Heart left ventricle (tissue), 16 donors: Measurements from ENCODE around the gene LRGUK. TPM values are rescaled to one million over a fixed set of nuclear protein-coding genes. Genes with fewer than 3 reads are reported as not detected.

Experiments used
- ATAC-seq, 4 donors: fragments of 200-7000 bp; cut with Tn5 transposase; one replicate each; pipeline ENCODE4 v1.9.1; 2020 to 2022; ENCODE audit warnings: moderate library complexity in 4 of 4, mild to moderate bottlenecking in 3 of 4, moderate number of reproducible peaks in 1 of 4
- DNase-seq, 5 donors: peaks; one replicate each; pipeline ENCODE4 v3.0.0-alpha.2; 2020
- H3K27ac ChIP-seq, 12 donors: fragments of 200-600 bp; sonication (generic) in 4 of 12; one replicate each; pipeline versions ENCODE4 v1.5.0 to v1.8.0; 2016 to 2022; ENCODE audit warnings: mild to moderate bottlenecking in 2 of 12
- H3K27me3 ChIP-seq, 9 donors: fragments of 200-600 bp; sonication (generic) in 2 of 9; one replicate each; pipeline versions ENCODE4 v1.5.1 to v1.8.0; 2016 to 2022; ENCODE audit warnings: mild to moderate bottlenecking in 3 of 9
- H3K36me3 ChIP-seq, 9 donors: fragments of 200-600 bp; sonication (generic) in 2 of 9; one replicate each; pipeline versions ENCODE4 v1.5.0 to v1.8.0; 2018 to 2022; ENCODE audit warnings: mild to moderate bottlenecking in 2 of 9
- H3K4me1 ChIP-seq, 12 donors: fragments of 200-600 bp; sonication (generic) in 4 of 12; one replicate each; pipeline versions ENCODE4 v1.5.0 to v1.8.0; 2016 to 2022; ENCODE audit warnings: mild to moderate bottlenecking in 3 of 12
- H3K4me3 ChIP-seq, 12 donors: fragments of 200-600 bp; sonication (generic) in 4 of 12; one replicate each; pipeline versions ENCODE4 v1.5.0 to v1.8.0; 2017 to 2022; ENCODE audit warnings: mild to moderate bottlenecking in 9 of 12, moderate library complexity in 4 of 12
- H3K9me3 ChIP-seq, 12 donors: fragments of 200-600 bp; sonication (generic) in 4 of 12; one replicate each; pipeline versions ENCODE4 v1.5.0 to v1.8.0; 2016 to 2022; ENCODE audit warnings: mild to moderate bottlenecking in 1 of 12
- POLR2A ChIP-seq, 2 donors: fragments of 450-650 bp; IDR thresholded peaks; one replicate each; pipeline ENCODE4 v1.6.1; 2017; ENCODE audit warnings: antibody characterized with exemption in 2 of 2, mild to moderate bottlenecking in 2 of 2, moderate library complexity in 2 of 2
- WGBS, 4 donors: extraction: QIAGEN DNeasy Blood & Tissue Kit in 2 of 4; methylation state at CpG; one replicate each; pipeline versions ENCODE4 v1.1.5 to v1.1.7; 2013 to 2018; 5-methylcytosine and 5-hydroxymethylcytosine counted together
- intact Hi-C, 10 donors: fragments of 100-400 bp; cut with DNase I; formaldehyde crosslinking; loops; one replicate each; pipeline versions ENCODE4 v1.11.1 to v1.14.2; 2022
- polyA plus RNA-seq, 2 donors: library from polyadenylated mRNA; stranded (reverse); fragments of 200-250 nt; gene quantifications; one replicate each; pipeline ENCODE4 v1.2.3, GENCODE V29; 2013
- total RNA-seq, 9 donors: library from RNA; depleted of rRNA in 2 of 9; stranded (reverse); fragments of >200 nt in 2 of 9; fragmentation: NEBNext Ultra II Directional in 3 of 9; extraction: Animal tissue kit (Norgen Biotek cat#: 25700) in 3 of 9; gene quantifications; one replicate each; pipeline versions ENCODE4 v1.1.0 to v1.2.4, GENCODE V29; 2016 to 2023
- TF ChIP-seq, protein P1 (sequence below), 12 donors: fragments of 200-600 bp; sonication (generic) in 4 of 12; IDR thresholded peaks; one replicate each; pipeline versions ENCODE4 v1.5.0 to v1.8.0; 2018 to 2022; ENCODE audit warnings: antibody characterized with exemption in 12 of 12, mild to moderate bottlenecking in 5 of 12
- donor health status: ischemic (EF 13 %, LVEDD 7.1; RV severe dilation, severe dysfunction).
- donor health status: healthy with polysubstance abuse.
- donor health status: DM: no; HTN: yes; CAD: no.
- donor health status: DM: no; HTN: no; CAD: no.
- donor health status: ischemic (EF 25% LVEDD 6.9; RV normal size, moderate dysfunction).
- donor health status: ischemic (EF 25% LVEDD 5.7; RV mildly dilated, moderate dysfunction).
- donor health status: healthy.
- donor health status: DM: yes; HTN: yes; CAD: no.
- donor health status: ischemic (EF 35%, LVEDD 5.7; RV mildly dilated, moderate dysfunction).
- donor health status: nonischemic (EF 11% LVEDD 7.7; RV severe dilation, severe dysfunction).
- donor health status: DM: yes; HTN: yes; CAD: no.
- donor health status: PGD.
- donor health status: ischemic (EF 29% LVEDD 5.4; RV normal size, mild dysfunction).
- donor health status: nonischemic (EF 23%, LVEDD 6.1; RV moderate dilation, normal function).

LRGUK gene
- total and polyA plus RNA-seq, 11 donors = 0.03 to 0.51 (median 0.22) TPM; not detected in 3

DNA sequence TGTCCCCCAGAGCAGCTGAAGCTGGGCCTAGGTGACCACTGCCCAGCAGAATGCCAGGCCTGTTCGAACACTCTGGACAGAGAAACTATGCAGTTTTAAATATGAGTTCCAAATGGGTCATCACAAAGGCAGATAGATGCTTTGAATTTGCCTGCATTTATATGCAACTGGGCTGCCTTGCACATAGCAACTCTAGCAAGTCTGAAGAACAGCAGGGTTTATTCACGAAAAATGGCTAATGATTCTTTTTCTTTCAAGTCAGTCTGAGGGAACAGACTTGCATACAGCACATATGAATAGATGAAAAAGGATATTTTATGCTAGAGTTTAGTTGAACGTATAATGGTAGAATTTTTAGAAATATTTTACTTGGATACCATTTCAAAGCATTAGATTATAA lies 121.1 kb downstream of the LRGUK start:
- Histone ChIP-seq H3K27ac (no peak overlapping the region), H3K9me3 (peaks cover 0 to 4% (median 0%) of the 10 kb centered on the region in 12 donors), H3K4me1 (no peaks in the 10 kb centered on the region), H3K36me3 (no peaks in the 10 kb centered on the region), H3K27me3 (no peaks in the 10 kb centered on the region), H3K4me3 (no peak overlapping the region)
- intact Hi-C loops = no loop called here
- WGBS, 4 donors = 76 to 85% (median 81%) methylated on average over 3 of the region's 3 CpGs
- TF ChIP-seq POLR2A (IDR thresholded peaks at IDR 0.05) = no peak
- TF ChIP-seq, protein P1, sequence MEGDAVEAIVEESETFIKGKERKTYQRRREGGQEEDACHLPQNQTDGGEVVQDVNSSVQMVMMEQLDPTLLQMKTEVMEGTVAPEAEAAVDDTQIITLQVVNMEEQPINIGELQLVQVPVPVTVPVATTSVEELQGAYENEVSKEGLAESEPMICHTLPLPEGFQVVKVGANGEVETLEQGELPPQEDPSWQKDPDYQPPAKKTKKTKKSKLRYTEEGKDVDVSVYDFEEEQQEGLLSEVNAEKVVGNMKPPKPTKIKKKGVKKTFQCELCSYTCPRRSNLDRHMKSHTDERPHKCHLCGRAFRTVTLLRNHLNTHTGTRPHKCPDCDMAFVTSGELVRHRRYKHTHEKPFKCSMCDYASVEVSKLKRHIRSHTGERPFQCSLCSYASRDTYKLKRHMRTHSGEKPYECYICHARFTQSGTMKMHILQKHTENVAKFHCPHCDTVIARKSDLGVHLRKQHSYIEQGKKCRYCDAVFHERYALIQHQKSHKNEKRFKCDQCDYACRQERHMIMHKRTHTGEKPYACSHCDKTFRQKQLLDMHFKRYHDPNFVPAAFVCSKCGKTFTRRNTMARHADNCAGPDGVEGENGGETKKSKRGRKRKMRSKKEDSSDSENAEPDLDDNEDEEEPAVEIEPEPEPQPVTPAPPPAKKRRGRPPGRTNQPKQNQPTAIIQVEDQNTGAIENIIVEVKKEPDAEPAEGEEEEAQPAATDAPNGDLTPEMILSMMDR (IDR thresholded peaks at IDR 0.05) = no peak
- DNase-seq (no peak), ATAC-seq (no peak)

DNA sequence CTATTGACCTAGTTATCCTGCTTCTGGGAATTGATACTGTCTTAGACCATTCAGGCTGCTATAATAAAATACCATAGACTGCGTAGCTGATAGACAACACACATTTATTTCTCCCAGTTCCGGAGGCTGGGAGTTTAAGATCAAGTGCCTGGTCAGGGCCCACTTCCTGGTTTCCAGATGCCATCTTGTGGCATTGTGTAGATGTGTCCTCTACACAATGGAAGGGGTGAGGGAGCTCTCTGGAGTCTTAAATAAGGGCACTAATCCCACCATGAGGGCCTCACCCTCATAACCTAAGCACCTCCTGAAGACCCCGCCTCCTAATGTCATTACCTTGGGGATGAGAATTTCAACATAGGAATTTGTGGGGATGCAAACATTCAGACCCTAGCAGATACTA lies 127.2 kb downstream of the LRGUK start:
- intact Hi-C loops = no loop called here
- ATAC-seq (no peak), DNase-seq (no peak)
- no peaks in the 10 kb centered on the region for H3K36me3 ChIP-seq
- TF ChIP-seq, protein P1 (IDR thresholded peaks at IDR 0.05) = no peak
- no peak for TF ChIP-seq POLR2A (IDR thresholded peaks at IDR 0.05)
- H3K9me3 ChIP-seq = peaks cover 0 to 5% (median 0%) of the 10 kb centered on the region in 12 donors
- WGBS, 4 donors = 82 to 91% (median 88%) methylated on average over 3 of the region's 3 CpGs
- no peak overlapping the region for H3K27ac ChIP-seq
- no peaks in the 10 kb centered on the region for H3K4me1 ChIP-seq
- no peak overlapping the region for H3K4me3 ChIP-seq
- no peaks in the 10 kb centered on the region for H3K27me3 ChIP-seq

DNA sequence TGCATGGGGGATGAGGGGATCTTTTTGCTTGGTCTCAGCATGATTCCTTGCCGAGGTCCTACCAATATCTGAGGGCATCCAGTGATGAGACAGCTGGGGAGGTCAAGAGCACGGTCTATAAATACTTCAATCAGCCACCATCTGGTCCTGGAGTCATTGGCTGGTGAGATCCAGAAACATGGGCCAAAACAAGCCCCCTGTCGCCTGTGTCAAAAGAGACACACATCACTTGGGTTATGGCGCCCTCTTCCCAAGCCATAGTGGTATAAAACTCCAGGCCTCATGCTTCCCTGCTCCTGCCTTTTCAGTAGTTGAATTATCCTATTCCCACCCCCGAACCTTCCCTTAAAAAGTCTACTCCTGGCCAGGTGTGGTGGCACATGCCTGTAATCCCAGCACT lies 128.7 kb downstream of the LRGUK start:
- no peak overlapping the region for H3K27ac ChIP-seq
- TF ChIP-seq POLR2A (IDR thresholded peaks at IDR 0.05) = no peak
- TF ChIP-seq, protein P1 (IDR thresholded peaks at IDR 0.05) = no peak
- H3K4me3 ChIP-seq = no peak overlapping the region
- H3K4me1 ChIP-seq = no peaks in the 10 kb centered on the region
- no peak for ATAC-seq
- no peak for DNase-seq
- intact Hi-C loops = no loop called here
- WGBS, 4 donors = 80 to 81% (median 80%) methylated on average over 5 of the region's 5 CpGs
- H3K9me3 ChIP-seq = peaks cover 0 to 5% (median 0%) of the 10 kb centered on the region in 12 donors
- H3K36me3 ChIP-seq = no peaks in the 10 kb centered on the region
- H3K27me3 ChIP-seq = no peaks in the 10 kb centered on the region

DNA sequence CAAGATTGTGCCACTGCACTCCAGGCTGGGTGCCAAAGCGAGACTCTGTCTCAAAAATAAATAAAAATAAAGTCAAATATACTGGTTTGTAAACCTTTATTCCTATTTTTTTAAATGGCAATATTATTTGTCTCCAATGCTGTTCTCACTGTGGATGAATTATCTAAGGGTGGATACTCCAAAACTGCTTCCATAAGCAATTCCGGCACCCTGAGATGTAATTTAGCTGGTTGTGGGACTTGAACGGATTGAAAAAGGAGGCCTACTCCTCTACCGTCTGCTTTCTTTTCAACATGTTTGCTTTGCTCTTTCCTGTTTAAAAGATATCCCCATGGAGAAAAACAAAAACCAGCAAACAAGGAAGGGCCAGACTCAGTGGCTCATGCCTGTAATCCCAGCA lies 135.2 kb downstream of the LRGUK start:
- H3K36me3 ChIP-seq = no peaks in the 10 kb centered on the region
- WGBS, 4 donors = 87 to 89% (median 87%) methylated on average over 4 of the region's 4 CpGs
- DNase-seq (no peak), ATAC-seq (no peak)
- no peak overlapping the region for H3K27ac ChIP-seq
- H3K27me3 ChIP-seq = no peaks in the 10 kb centered on the region
- H3K4me1 ChIP-seq = no peaks in the 10 kb centered on the region
- no peak overlapping the region for H3K4me3 ChIP-seq
- peaks cover 0 to 9% (median 0%) of the 10 kb centered on the region in 12 donors for H3K9me3 ChIP-seq
- intact Hi-C loops = no loop called here
- TF ChIP-seq, protein P1 (IDR thresholded peaks at IDR 0.05) = no peak
- no peak for TF ChIP-seq POLR2A (IDR thresholded peaks at IDR 0.05)
